HepG2 (cell line): ENCODE measurements around the gene ELMOD3. TPM values are rescaled to one million over a fixed set of nuclear protein-coding genes. Genes with fewer than 3 reads are reported as not detected.
"Not testable (repeated sequence)": the region's sequence is repeated elsewhere in the genome, so short reads cannot be mapped to it uniquely, and the experiment has no call there.

Experiments
- ATAC-seq: fragments of 200-7000 bp; cut with Tn5 transposase; 3 replicates; pipeline ENCODE4 v1.9.1; 2020; ENCODE audit warnings: mild to moderate bottlenecking, moderate library complexity
- BruUV-seq: library from RNA; stranded (reverse); fragments of 400-500 nt; replicated peaks from 2 replicates; lab custom pipeline; 2021; lab: Mats Ljungman, UMichigan
- CTCF ChIA-PET: fragments of 300-600 bp; formaldehyde crosslinking; extraction: SDS; loops from one replicate; lab custom pipeline; 2021; ENCODE audit warnings: low total read pairs, inconsistent platforms, low intra/inter-chr PET ratio; lab: Yijun Ruan, JAX
- POLR2A ChIA-PET: fragments of 350-600 bp; sonication (Branson Sonifier 250); formaldehyde crosslinking; loops from one replicate; lab custom pipeline; 2020; ENCODE audit warnings: antibody characterized with exemption, inconsistent platforms; lab: Yijun Ruan, JAX
- DNase-seq: peaks from one replicate; pipeline ENCODE4 v3.0.0-alpha.2; 2015; ENCODE audit warnings: low spot score
- FAIRE-seq: peaks from 3 replicates; lab custom pipeline; 2011; peaks lifted over from hg19 to GRCh38; lab: Jason Lieb, UNC
- H2AFZ ChIP-seq: one replicate; pipeline ENCODE4 v1.6.1; 2011; ENCODE audit warnings: low read length, inconsistent platforms
- H3K27ac ChIP-seq: fragments of 300-600 bp; 3 replicates; pipeline ENCODE4 v1.8.0; 2011; ENCODE audit warnings: mixed run types, mild to moderate bottlenecking, mixed read lengths, low read length, inconsistent platforms; ENCODE audit not compliant: insufficient read depth; ENCODE audit errors: extremely low read length
- H3K27me3 ChIP-seq, 2 experiments: fragments of 200-600 bp in 1 of 2; 2 replicates in 1 of 2; 3 replicates in 1 of 2; pipeline versions ENCODE4 v1.6.0 to v1.8.0; 2011; ENCODE audit warnings: low read length in 2 of 2, mild to moderate bottlenecking in 2 of 2, moderate library complexity in 2 of 2, inconsistent platforms in 1 of 2; ENCODE audit not compliant: insufficient read depth in 2 of 2, control insufficient read depth in 1 of 2
- H3K36me3 ChIP-seq, 2 experiments: fragments of 200-600 bp in 1 of 2; replicated peaks in 1 of 2; 2 replicates in 1 of 2; 3 replicates in 1 of 2; pipeline versions ENCODE4 v1.5.1 to v1.8.0; 2011; ENCODE audit warnings: low read length in 2 of 2, inconsistent platforms in 1 of 2; ENCODE audit not compliant: insufficient read depth in 2 of 2, control insufficient read depth in 1 of 2
- H3K4me1 ChIP-seq: 2 replicates; pipeline ENCODE4 v1.5.1; 2012; ENCODE audit warnings: low read length, inconsistent platforms; ENCODE audit not compliant: insufficient read depth
- H3K4me2 ChIP-seq: 2 replicates; pipeline ENCODE4 v1.6.0; 2011; ENCODE audit warnings: low read depth, low read length, inconsistent platforms
- H3K4me3 ChIP-seq, 3 experiments: fragments of 200-600 bp in 1 of 3; sonication (generic), shearing (Covaris generic) in 1 of 3; replicated peaks in 1 of 3; 2 replicates each; pipeline ENCODE4 v1.5.1; 2011 to 2016; ENCODE audit warnings: low read length in 3 of 3, inconsistent platforms in 2 of 3, low read depth in 2 of 3, mild to moderate bottlenecking in 2 of 3, control low read depth in 1 of 3, mixed read lengths in 1 of 3; ENCODE audit not compliant: insufficient read depth in 1 of 3
- H3K79me2 ChIP-seq: one replicate; pipeline ENCODE4 v1.6.1; 2011; ENCODE audit warnings: low read length, inconsistent platforms; ENCODE audit not compliant: insufficient read depth
- H3K9ac ChIP-seq: 2 replicates; pipeline ENCODE4 v1.6.0; 2011; ENCODE audit warnings: mild to moderate bottlenecking, low read depth, low read length, inconsistent platforms; ENCODE audit not compliant: insufficient read depth
- H3K9me3 ChIP-seq: 2 replicates; pipeline ENCODE4 v1.5.1; 2012; ENCODE audit warnings: mild to moderate bottlenecking, low read length
- H4K20me1 ChIP-seq: 2 replicates; pipeline ENCODE4 v1.6.0; 2011; ENCODE audit warnings: inconsistent platforms, mild to moderate bottlenecking, low read length, moderate library complexity; ENCODE audit not compliant: insufficient read depth
- NBN ChIP-seq: fragments of 450-650 bp; conservative IDR thresholded peaks from 2 replicates; pipeline ENCODE4 v1.6.1; 2017
- NRL ChIP-seq: sonication (generic); formaldehyde crosslinking; IDR thresholded peaks from 2 replicates; pipeline ENCODE4 v1.5.0; 2020; ENCODE audit warnings: missing genetic modification reagents, mild to moderate bottlenecking, moderate library complexity, borderline replicate concordance
- WGBS: methylation state at CpG from one replicate; pipeline ENCODE4 v1.1.6; 2017; ENCODE audit warnings: low lambda C conversion rate; 5-methylcytosine and 5-hydroxymethylcytosine counted together
- in situ Hi-C: cut with HindIII; loops from 2 replicates; pipeline ENCODE4 v1.10.0; 2017; ENCODE audit warnings: low pct_unique_long_range_greater_than_20kb; ENCODE audit not compliant: extremely low pct_ligation_motif_present
- intact Hi-C: fragments of 100-400 bp; cut with micrococcal nuclease; formaldehyde crosslinking; loops from one replicate; pipeline ENCODE4 v1.10.0; 2022; ENCODE audit not compliant: unreplicated experiment
- polyA plus RNA-seq, 8 experiments: library from polyadenylated mRNA; depleted of rRNA in 3 of 8; stranded (reverse) in 7 of 8; unstranded in 1 of 8; fragments of >200 nt; fragmentation: Illumina TruSeq in 4 of 8; extraction: Trizol in 4 of 8; gene quantifications; 2 replicates each; pipeline versions ENCODE4 v1.2.1 to v1.2.3, GENCODE V29; 2011 to 2016; ENCODE audit warnings: low read depth in 4 of 8, missing spikeins in 1 of 8, mixed read lengths in 1 of 8; ENCODE audit not compliant: insufficient read depth in 1 of 8
- total RNA-seq, 5 experiments: library from RNA; depleted of rRNA; stranded (reverse); fragments of >200 nt; fragmentation: Illumina TruSeq; extraction: Trizol; gene quantifications; 2 replicates each; pipeline ENCODE4 v1.2.3, GENCODE V29; 2016; ENCODE audit warnings: low read depth in 1 of 5
- TF ChIP-seq, protein P1 (sequence below): sonication (generic); formaldehyde crosslinking; IDR thresholded peaks from 2 replicates; pipeline ENCODE4 v1.5.0; 2020; ENCODE audit warnings: mild to moderate bottlenecking, missing genetic modification reagents, borderline replicate concordance

The ELMOD3 gene
- total and polyA plus RNA-seq, 2 of the 13 experiments (the other 11 are each of a cell fraction or from before 2014, with no cell fraction given), result 13.3 to 19.5 TPM

DNA sequence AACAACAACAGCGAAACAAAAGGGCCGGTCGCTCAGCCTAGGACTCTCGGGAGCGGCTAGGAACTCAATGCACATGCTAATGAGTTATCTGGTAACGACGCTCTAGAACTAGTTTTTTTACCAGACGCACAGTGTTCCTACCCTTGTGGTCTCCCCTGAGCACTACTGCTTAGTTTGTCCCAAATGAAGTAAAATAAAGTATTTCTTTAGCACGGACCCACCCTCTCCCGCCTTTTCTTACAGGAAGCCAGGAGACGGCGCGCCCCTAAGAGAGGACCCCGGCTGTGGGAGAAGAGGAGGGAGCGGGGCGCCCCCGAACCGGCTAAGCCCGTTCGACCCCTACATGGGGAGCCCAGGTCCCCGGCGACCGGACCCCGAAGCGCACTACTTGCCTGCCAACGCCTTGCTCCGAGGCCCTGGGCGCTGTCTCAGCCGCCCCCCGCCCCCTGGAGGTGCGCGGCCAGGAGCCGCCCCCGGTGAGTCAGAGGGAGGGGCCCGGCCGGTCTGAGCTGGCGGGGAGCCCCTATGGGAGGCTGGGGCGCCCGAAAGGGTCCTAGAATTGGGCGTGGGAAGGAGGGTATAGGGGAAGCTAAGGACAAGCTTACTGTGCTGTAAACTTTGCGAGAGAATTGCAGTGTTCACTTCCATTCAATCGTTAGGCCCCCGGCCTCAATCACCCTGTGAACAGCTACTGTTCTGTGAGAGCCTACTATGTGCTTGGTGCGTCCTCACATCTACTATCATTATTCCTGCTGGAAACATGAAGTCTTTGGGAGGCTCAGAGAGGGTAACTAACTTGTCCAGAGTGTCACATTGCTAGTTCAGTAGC lies 59.2 kb downstream of the ELMOD3 start (continued):
- TF ChIP-seq, protein P1, sequence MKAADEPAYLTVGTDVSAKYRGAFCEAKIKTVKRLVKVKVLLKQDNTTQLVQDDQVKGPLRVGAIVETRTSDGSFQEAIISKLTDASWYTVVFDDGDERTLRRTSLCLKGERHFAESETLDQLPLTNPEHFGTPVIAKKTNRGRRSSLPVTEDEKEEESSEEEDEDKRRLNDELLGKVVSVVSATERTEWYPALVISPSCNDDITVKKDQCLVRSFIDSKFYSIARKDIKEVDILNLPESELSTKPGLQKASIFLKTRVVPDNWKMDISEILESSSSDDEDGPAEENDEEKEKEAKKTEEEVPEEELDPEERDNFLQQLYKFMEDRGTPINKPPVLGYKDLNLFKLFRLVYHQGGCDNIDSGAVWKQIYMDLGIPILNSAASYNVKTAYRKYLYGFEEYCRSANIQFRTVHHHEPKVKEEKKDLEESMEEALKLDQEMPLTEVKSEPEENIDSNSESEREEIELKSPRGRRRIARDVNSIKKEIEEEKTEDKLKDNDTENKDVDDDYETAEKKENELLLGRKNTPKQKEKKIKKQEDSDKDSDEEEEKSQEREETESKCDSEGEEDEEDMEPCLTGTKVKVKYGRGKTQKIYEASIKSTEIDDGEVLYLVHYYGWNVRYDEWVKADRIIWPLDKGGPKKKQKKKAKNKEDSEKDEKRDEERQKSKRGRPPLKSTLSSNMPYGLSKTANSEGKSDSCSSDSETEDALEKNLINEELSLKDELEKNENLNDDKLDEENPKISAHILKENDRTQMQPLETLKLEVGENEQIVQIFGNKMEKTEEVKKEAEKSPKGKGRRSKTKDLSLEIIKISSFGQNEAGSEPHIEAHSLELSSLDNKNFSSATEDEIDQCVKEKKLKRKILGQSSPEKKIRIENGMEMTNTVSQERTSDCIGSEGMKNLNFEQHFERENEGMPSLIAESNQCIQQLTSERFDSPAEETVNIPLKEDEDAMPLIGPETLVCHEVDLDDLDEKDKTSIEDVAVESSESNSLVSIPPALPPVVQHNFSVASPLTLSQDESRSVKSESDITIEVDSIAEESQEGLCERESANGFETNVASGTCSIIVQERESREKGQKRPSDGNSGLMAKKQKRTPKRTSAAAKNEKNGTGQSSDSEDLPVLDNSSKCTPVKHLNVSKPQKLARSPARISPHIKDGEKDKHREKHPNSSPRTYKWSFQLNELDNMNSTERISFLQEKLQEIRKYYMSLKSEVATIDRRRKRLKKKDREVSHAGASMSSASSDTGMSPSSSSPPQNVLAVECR (CRISPR knock-in tag), result no peak
- 0 out of 2 replicates have a peak, but pooled peaks have one; percentile 4 for TF ChIP-seq NRL (CRISPR knock-in tag)
- TF ChIP-seq NBN, result no peak

DNA sequence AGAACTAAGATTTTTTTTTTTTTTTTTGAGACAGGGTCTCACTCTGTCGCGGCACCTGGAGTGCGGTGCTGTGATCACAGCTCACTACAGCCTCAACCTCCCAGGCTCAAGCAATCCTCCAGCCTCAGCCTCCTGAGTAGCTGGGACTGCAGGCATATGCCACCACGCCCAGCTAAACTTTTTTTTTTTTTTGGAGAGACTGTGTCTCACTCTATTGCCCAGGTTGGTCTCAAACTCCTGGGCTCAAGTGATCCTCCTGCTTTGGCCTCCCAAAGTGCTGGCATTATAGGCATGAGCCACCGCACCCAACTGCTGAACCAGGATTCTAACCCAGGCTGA lies 59.8 kb downstream of the ELMOD3 start:
- CTCF ChIA-PET, in situ Hi-C loops: not testable (repeated sequence)

More for the DNA sequence above, 59.8 kb downstream of the ELMOD3 start:
- H3K9me3 ChIP-seq, H3K4me3 ChIP-seq, H4K20me1 ChIP-seq, BruUV-seq, H3K4me2 ChIP-seq, H3K36me3 ChIP-seq, H3K9ac ChIP-seq, intact Hi-C loops, FAIRE-seq, H3K27ac ChIP-seq, H3K27me3 ChIP-seq, H2AFZ ChIP-seq, ATAC-seq, DNase-seq, H3K79me2 ChIP-seq: not testable (repeated sequence)
- H3K4me1 ChIP-seq, result peaks cover 80% of the 10 kb centered on the region
- WGBS, result 95% methylated on average over 5 of the region's 5 CpGs
- POLR2A ChIA-PET, result interaction anchor here (0.9 to 3.0 kb wide), 3 partner anchors 60 to 125 kb away, joined by 3 to 18 read pairs (median 3); partner anchors contain the start of genes ELMOD3, MAT2A, RETSAT and TGOLN2
